OCI-LY7 (cell line): Measurements from ENCODE around the gene SLC26A8. TPM values are rescaled to one million over a fixed set of nuclear protein-coding genes. Genes with fewer than 3 reads are reported as not detected.

Experiments used
- BruUV-seq: library from RNA; stranded (reverse); fragments of 400-500 nt; replicated peaks from 2 replicates; lab custom pipeline; 2021; lab: Mats Ljungman, UMichigan
- CTCF ChIA-PET: fragments of 300-600 bp; sonication (Branson Sonifier 250); formaldehyde crosslinking; loops from one replicate; lab custom pipeline; 2022; ENCODE audit warnings: antibody characterized with exemption; ENCODE audit not compliant: unreplicated experiment; lab: Charles Lee
- POLR2A ChIA-PET: fragments of 300-600 bp; sonication (Branson Sonifier 250); formaldehyde crosslinking; loops from one replicate; lab custom pipeline; 2022; ENCODE audit warnings: antibody characterized with exemption; lab: Charles Lee
- DNase-seq: peaks from one replicate; pipeline ENCODE4 v3.0.0-alpha.2; 2015; ENCODE audit warnings: low spot score
- H2AFZ ChIP-seq: fragments of 200-600 bp; sonication (generic), shearing (Covaris generic); 2 replicates; pipeline ENCODE4 v1.6.1; 2014; ENCODE audit warnings: mild to moderate bottlenecking, antibody characterized with exemption, low read length, moderate library complexity
- H3K27ac ChIP-seq: fragments of 200-600 bp; sonication (generic); 2 replicates; pipeline ENCODE4 v1.5.1; 2014; ENCODE audit warnings: mixed run types, low read depth, mild to moderate bottlenecking, moderate library complexity, low read length, inconsistent platforms; ENCODE audit not compliant: poor library complexity, severe bottlenecking
- H3K36me3 ChIP-seq: fragments of 200-600 bp; sonication (generic); 2 replicates; pipeline ENCODE4 v1.6.1; 2014; ENCODE audit warnings: mild to moderate bottlenecking, antibody characterized with exemption, low read length, moderate library complexity, mixed read lengths; ENCODE audit not compliant: insufficient read depth
- H3K4me1 ChIP-seq: fragments of 200-600 bp; sonication (generic); 2 replicates; pipeline ENCODE4 v1.5.1; 2014; ENCODE audit warnings: mild to moderate bottlenecking, low read length; ENCODE audit not compliant: insufficient read depth, poor library complexity, severe bottlenecking
- H3K4me2 ChIP-seq: fragments of 200-600 bp; sonication (generic); 2 replicates; pipeline ENCODE4 v1.6.1; 2014; ENCODE audit warnings: mild to moderate bottlenecking, low read length
- H3K4me3 ChIP-seq: fragments of 200-600 bp; sonication (generic); 2 replicates; pipeline ENCODE4 v1.5.1; 2014; ENCODE audit warnings: mild to moderate bottlenecking, low read depth, low read length; ENCODE audit not compliant: poor library complexity, severe bottlenecking
- H3K79me2 ChIP-seq: fragments of 200-600 bp; sonication (generic); 2 replicates; pipeline ENCODE4 v1.6.1; 2016; ENCODE audit warnings: low read depth, mild to moderate bottlenecking, low read length, moderate library complexity, mixed read lengths; ENCODE audit not compliant: insufficient read depth
- H3K9me2 ChIP-seq: fragments of 200-600 bp; sonication (generic); 2 replicates; pipeline ENCODE4 v1.6.1; 2016; ENCODE audit warnings: mild to moderate bottlenecking, low read length, mixed read lengths; ENCODE audit not compliant: insufficient read depth
- H3K9me3 ChIP-seq: fragments of 200-600 bp; sonication (generic); 2 replicates; pipeline ENCODE4 v1.6.1; 2014; ENCODE audit warnings: mild to moderate bottlenecking, mixed run types, low read length, mixed read lengths
- H4K20me1 ChIP-seq: fragments of 200-600 bp; sonication (generic); 2 replicates; pipeline ENCODE4 v1.6.1; 2014; ENCODE audit warnings: mild to moderate bottlenecking, antibody characterized with exemption, low read length, moderate library complexity, mixed read lengths; ENCODE audit not compliant: insufficient read depth
- CTCF ChIP-seq: fragments of 200-600 bp; sonication (generic); conservative IDR thresholded peaks from 2 replicates; pipeline ENCODE4 v1.5.1; 2014; ENCODE audit warnings: mild to moderate bottlenecking, antibody characterized with exemption, low read length, moderate library complexity, mixed read lengths
- EZH2phosphoT487 ChIP-seq: fragments of 200-600 bp; sonication (generic); IDR thresholded peaks from 2 replicates; pipeline ENCODE4 v1.6.1; 2018; ENCODE audit warnings: low read depth, borderline replicate concordance, mild to moderate bottlenecking, mixed run types, antibody characterized with exemption, low read length, moderate library complexity, mixed read lengths
- intact Hi-C: fragments of 100-400 bp; cut with micrococcal nuclease; formaldehyde crosslinking; loops from one replicate; pipeline ENCODE4 v1.10.0; 2022; ENCODE audit not compliant: unreplicated experiment
- total RNA-seq, 2 experiments: library from RNA; depleted of rRNA in 1 of 2; stranded (reverse); fragments of >200 nt in 1 of 2; shearing (Covaris generic) in 1 of 2; gene quantifications; 2 replicates each; pipeline ENCODE4 v1.2.3, GENCODE V29; 2014 to 2022

Gene SLC26A8
- total RNA-seq, 2 experiments from 2014 or later = not detected

DNA sequence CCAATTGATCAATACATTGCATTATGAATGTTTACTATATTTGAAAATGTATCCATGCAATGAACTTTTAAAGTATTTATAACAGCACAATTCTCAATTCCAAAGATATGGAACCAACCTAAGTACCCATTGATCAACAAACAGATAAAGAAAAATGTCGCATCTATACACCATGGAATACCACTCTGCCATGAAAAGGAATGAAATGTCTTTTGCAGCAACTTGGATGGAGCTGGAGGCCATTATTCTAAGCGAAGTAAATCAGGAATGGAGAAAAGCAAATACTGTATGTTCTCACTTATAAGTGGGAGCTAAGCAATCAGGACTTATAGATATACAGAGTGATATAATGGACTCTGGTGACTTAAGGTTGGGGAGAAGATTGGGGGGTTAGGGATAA lies 126.4 kb downstream of the SLC26A8 start:
- H2AFZ ChIP-seq = no peak overlapping the region
- no peak for TF ChIP-seq CTCF
- no peak for TF ChIP-seq EZH2phosphoT487
- CTCF ChIA-PET = no interaction called here
- peaks cover 82% of the 10 kb centered on the region for H3K36me3 ChIP-seq
- peaks cover 91% of the 10 kb centered on the region for H3K79me2 ChIP-seq
- no peak overlapping the region for H3K27ac ChIP-seq
- no peaks in the 10 kb centered on the region for H3K4me1 ChIP-seq
- H3K9me3 ChIP-seq = no peaks in the 10 kb centered on the region
- H3K4me2 ChIP-seq = no peak overlapping the region
- no peak for DNase-seq
- H3K9me2 ChIP-seq = no peaks in the 10 kb centered on the region
- BruUV-seq = no TSS peak
- POLR2A ChIA-PET = interaction anchor here (0.6 to 1.2 kb wide), 3 partner anchors 12 to 113 kb away, joined by 3 to 7 read pairs (median 6); no protein-coding TSS in a partner anchor
- no peak overlapping the region for H3K4me3 ChIP-seq
- H4K20me1 ChIP-seq = 0 out of 2 replicates have a peak, but pooled peaks cover 7% of the 10 kb centered on the region
- intact Hi-C loops = no loop called here

DNA sequence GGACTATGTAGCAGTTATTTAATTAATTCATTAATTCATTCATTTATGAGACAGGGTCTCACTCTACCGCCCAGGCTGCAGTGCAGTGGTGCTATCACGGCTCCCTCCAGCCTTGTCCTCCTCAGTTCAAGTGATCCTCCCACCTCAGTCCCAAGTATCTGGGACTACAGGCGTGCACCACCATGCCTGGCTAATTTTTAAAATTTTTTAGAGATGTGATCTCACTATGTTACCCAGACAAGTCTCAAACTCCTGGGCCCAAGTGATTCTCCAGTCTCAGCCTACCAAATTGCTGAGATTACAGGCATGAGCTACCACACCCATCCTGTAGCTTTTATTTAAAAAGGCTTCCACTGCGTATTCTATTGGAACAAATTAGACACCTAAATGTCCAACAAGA lies 127.0 kb downstream of the SLC26A8 start:
- no peak for DNase-seq
- 0 out of 2 replicates have a peak, but pooled peaks cover 7% of the 10 kb centered on the region for H4K20me1 ChIP-seq
- no peak overlapping the region for H3K27ac ChIP-seq
- intact Hi-C loops = no loop called here
- H2AFZ ChIP-seq = no peak overlapping the region
- H3K36me3 ChIP-seq = peaks cover 82% of the 10 kb centered on the region
- ChIA-PET POLR2A (interaction anchor here (1.2 kb wide), 1 partner anchor 11 kb away, joined by 7 read pairs; no protein-coding TSS in a partner anchor), CTCF (no interaction called here)
- TF ChIP-seq EZH2phosphoT487 = no peak
- no peak for TF ChIP-seq CTCF
- H3K4me2 ChIP-seq = no peak overlapping the region
- H3K4me3 ChIP-seq = no peak overlapping the region
- no peaks in the 10 kb centered on the region for H3K4me1 ChIP-seq
- H3K79me2 ChIP-seq = peaks cover 91% of the 10 kb centered on the region
- no peaks in the 10 kb centered on the region for H3K9me2 ChIP-seq
- no peaks in the 10 kb centered on the region for H3K9me3 ChIP-seq
- no TSS peak for BruUV-seq

- no peaks in the 10 kb centered on the region for H3K9me2 ChIP-seq
- ChIA-PET CTCF (no interaction called here), POLR2A (no interaction called here)
- H3K79me2 ChIP-seq = peaks cover 91% of the 10 kb centered on the region
- no peaks in the 10 kb centered on the region for H3K4me1 ChIP-seq
- no peak for TF ChIP-seq CTCF
- peaks cover 83% of the 10 kb centered on the region for H3K36me3 ChIP-seq
- H3K4me3 ChIP-seq = no peak overlapping the region
- intact Hi-C loops = no loop called here
- no peak for DNase-seq
- H4K20me1 ChIP-seq = 0 out of 2 replicates have a peak, but pooled peaks cover 7% of the 10 kb centered on the region
- H3K9me3 ChIP-seq = no peaks in the 10 kb centered on the region
- H3K27ac ChIP-seq = no peak overlapping the region
- no peak overlapping the region for H3K4me2 ChIP-seq
- BruUV-seq = no TSS peak
- no peak overlapping the region for H2AFZ ChIP-seq
Measured at GRCh38 chr6:35897036-35897435, 127.4 kb downstream of the SLC26A8 start.
